B cell (primary cell): Measurements from ENCODE around the gene BLOC1S5. TPM values are rescaled to one million over a fixed set of nuclear protein-coding genes. Genes with fewer than 3 reads are reported as not detected.

ENCODE experiments used
- ATAC-seq: fragments of 200-7000 bp; cut with Tn5 transposase; one replicate; pipeline ENCODE4 v1.10.0; 2021; ENCODE audit warnings: low read depth, mild to moderate bottlenecking, moderate number of reproducible peaks, moderate library complexity
- CTCF ChIA-PET: fragments of 350-600 bp; sonication (Branson Sonifier 250); formaldehyde crosslinking; loops from one replicate; lab custom pipeline; 2021; ENCODE audit warnings: antibody characterized with exemption, inconsistent platforms; lab: Charles Lee
- POLR2A ChIA-PET: fragments of 350-600 bp; sonication (Branson Sonifier 250); formaldehyde crosslinking; loops from one replicate; lab custom pipeline; 2021; ENCODE audit warnings: antibody characterized with exemption; lab: Charles Lee
- DNase-seq: peaks from one replicate; pipeline ENCODE4 v3.0.0; 2013
- H2AFZ ChIP-seq: 2 replicates; pipeline ENCODE4 v1.6.1; 2012; ENCODE audit warnings: mild to moderate bottlenecking, low read depth, low read length; ENCODE audit not compliant: insufficient read depth, poor library complexity, severe bottlenecking
- H3K27ac ChIP-seq, 2 donors: 1 replicate in 1 of 2; 2 replicates in 1 of 2; pipeline ENCODE4 v1.5.1; 2012 to 2013; ENCODE audit warnings: low read length in 2 of 2, mild to moderate bottlenecking in 2 of 2, moderate library complexity in 1 of 2
- H3K27me3 ChIP-seq, 4 experiments: fragments of 200-600 bp in 1 of 4; sonication (generic) in 1 of 4; replicated peaks in 1 of 4; 1 replicate in 2 of 4; 2 replicates in 2 of 4; pipeline versions ENCODE4 v1.6.1 to v1.7.0; 2013 to 2016; ENCODE audit warnings: low read length in 3 of 4, mild to moderate bottlenecking in 2 of 4, mixed read lengths in 1 of 4, moderate library complexity in 1 of 4; ENCODE audit not compliant: insufficient read depth in 4 of 4, control insufficient read depth in 3 of 4; ENCODE audit errors: control extremely low read depth in 1 of 4
- H3K36me3 ChIP-seq, 2 experiments: replicated peaks in 1 of 2; 1 replicate in 1 of 2; 2 replicates in 1 of 2; pipeline versions ENCODE4 v1.6.1 to v1.7.1; 2013; ENCODE audit warnings: low read length in 1 of 2; ENCODE audit not compliant: insufficient read depth in 2 of 2, control insufficient read depth in 1 of 2; ENCODE audit errors: control extremely low read depth in 1 of 2, extremely low read depth in 1 of 2
- H3K4me1 ChIP-seq, 2 donors: fragments of 200-600 bp in 1 of 2; sonication (generic) in 1 of 2; 1 replicate in 1 of 2; 2 replicates in 1 of 2; pipeline versions ENCODE4 v1.5.1 to v1.6.1; 2013 to 2017; ENCODE audit warnings: low read length in 2 of 2; ENCODE audit not compliant: control insufficient read depth in 2 of 2, insufficient read depth in 2 of 2
- H3K4me2 ChIP-seq: replicated peaks from 2 replicates; pipeline ENCODE3; 2012; ENCODE audit warnings: mild to moderate bottlenecking, low read depth, low read length; ENCODE audit not compliant: poor library complexity, severe bottlenecking
- H3K4me3 ChIP-seq, 5 experiments: fragments of 200-600 bp in 1 of 5; sonication (generic) in 1 of 5; 1 replicate in 3 of 5; 2 replicates in 2 of 5; pipeline versions ENCODE4 v1.5.1 to v1.7.0; 2011 to 2016; ENCODE audit warnings: low read length in 4 of 5, mild to moderate bottlenecking in 4 of 5, low read depth in 2 of 5, control low read depth in 1 of 5, moderate library complexity in 1 of 5; ENCODE audit not compliant: insufficient read depth in 1 of 5; ENCODE audit errors: control extremely low read depth in 1 of 5, extremely low read depth in 1 of 5
- H3K79me2 ChIP-seq: fragments of 200-600 bp; sonication (generic); one replicate; pipeline ENCODE4 v1.6.0; 2016; ENCODE audit warnings: low read length; ENCODE audit not compliant: control insufficient read depth, insufficient read depth
- H3K9ac ChIP-seq: fragments of 200-600 bp; sonication (generic); 2 replicates; pipeline ENCODE4 v1.6.1; 2017; ENCODE audit warnings: mild to moderate bottlenecking, low read length, moderate library complexity
- H3K9me3 ChIP-seq, 3 donors: one replicate each; pipeline versions ENCODE4 v1.6.1 to v1.7.1; 2013; ENCODE audit warnings: low read length in 2 of 3; ENCODE audit not compliant: control insufficient read depth in 2 of 3, insufficient read depth in 1 of 3; ENCODE audit errors: control extremely low read depth in 1 of 3
- H4K20me1 ChIP-seq: 2 replicates; pipeline ENCODE4 v1.6.0; 2012; ENCODE audit warnings: mild to moderate bottlenecking, low read length; ENCODE audit not compliant: insufficient read depth, control insufficient read depth, poor library complexity, severe bottlenecking
- H3K27ac Mint-ChIP-seq: one replicate; pipeline ENCODE4 v1.8.0; 2021; ENCODE audit warnings: mixed read lengths
- H3K27me3 Mint-ChIP-seq: one replicate; pipeline ENCODE4 v1.8.0; 2021; ENCODE audit warnings: mixed read lengths
- H3K4me1 Mint-ChIP-seq: one replicate; pipeline ENCODE4 v1.8.0; 2021; ENCODE audit warnings: mixed read lengths
- H3K4me3 Mint-ChIP-seq: one replicate; pipeline ENCODE4 v1.8.0; 2021; ENCODE audit warnings: mixed read lengths
- H3K9me3 Mint-ChIP-seq: one replicate; pipeline ENCODE4 v1.8.0; 2022; ENCODE audit warnings: mixed read lengths; ENCODE audit not compliant: insufficient read depth
- EZH2 ChIP-seq: IDR thresholded peaks from 2 replicates; pipeline ENCODE4 v1.6.1; 2012; ENCODE audit warnings: borderline replicate concordance, low read depth, mild to moderate bottlenecking, moderate library complexity, low read length; ENCODE audit not compliant: insufficient read depth, poor library complexity, severe bottlenecking
- WGBS: methylation state at CpG from one replicate; pipeline ENCODE4 v1.1.5; 2013; ENCODE audit warnings: missing lambda C conversion rate; ENCODE audit not compliant: insufficient coverage; 5-methylcytosine and 5-hydroxymethylcytosine counted together
- intact Hi-C: fragments of 100-400 bp; cut with micrococcal nuclease; formaldehyde crosslinking; loops from one replicate; pipeline ENCODE4 v1.10.0; 2022
- polyA plus RNA-seq: library from polyadenylated mRNA; depleted of rRNA; stranded (reverse); fragments of >200 nt; gene quantifications from 2 replicates; pipeline ENCODE4 v1.2.3, GENCODE V29; 2012
- total RNA-seq, 2 donors: library from RNA; stranded (reverse); fragments of 120-200 nt in 1 of 2; gene quantifications; 1 replicate in 1 of 2; 2 replicates in 1 of 2; pipeline versions ENCODE4 v1.2.3 to v1.2.4, GENCODE V29; 2013 to 2022
- TF ChIP-seq, protein P1 (sequence below): fragments of 200-600 bp; IDR thresholded peaks from one replicate; pipeline ENCODE4 v1.8.0; 2022; ENCODE audit warnings: antibody characterized with exemption, mild to moderate bottlenecking

BLOC1S5 gene
- total and polyA plus RNA-seq, 2 donors (not counting 1 experiment from before 2014, with no cell fraction given): 5.2 to 18.8 TPM

DNA sequence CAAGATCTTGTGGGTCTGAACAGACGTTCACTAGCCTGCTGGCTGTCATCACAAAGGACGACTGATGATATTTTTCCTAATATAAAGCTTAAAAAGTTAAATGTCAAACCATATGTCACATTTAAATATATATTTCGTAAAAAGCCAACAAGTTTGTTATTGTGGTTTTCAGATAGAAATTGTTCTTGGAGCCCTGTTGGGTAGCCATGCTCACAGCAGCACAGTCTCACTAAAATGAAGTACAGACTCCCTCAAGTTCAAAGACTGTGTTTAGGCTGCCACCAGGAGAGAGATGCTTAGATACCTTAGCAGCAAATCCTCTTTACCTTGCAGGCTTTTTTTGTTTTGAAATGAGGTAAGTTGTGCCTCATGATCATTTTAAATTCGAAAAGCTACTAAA is 20.4 kb upstream of the BLOC1S5 start:
- H3K27ac Mint-ChIP-seq: no peak overlapping the region
- no CpG with 5 or more reads among the region's 4 CpGs for WGBS
- H3K4me1 Mint-ChIP-seq: no peaks in the 10 kb centered on the region
- intact Hi-C loops: no loop called here
- Histone ChIP-seq H3K27ac (no peak overlapping the region), H3K79me2 (peaks cover 5% of the 10 kb centered on the region), H4K20me1 (no peaks in the 10 kb centered on the region), H3K36me3 (peaks cover 11 to 47% of the 10 kb centered on the region in 2 experiments), H3K9me3 (peaks cover 0 to 5% (median 0%) of the 10 kb centered on the region in 3 donors), H3K4me2 (no peak overlapping the region), H3K4me3 (no peak overlapping the region), H2AFZ (no peak overlapping the region), H3K27me3 (no peaks in the 10 kb centered on the region), H3K9ac (no peak overlapping the region), H3K4me1 (no peaks in the 10 kb centered on the region)
- no peaks in the 10 kb centered on the region for H3K27me3 Mint-ChIP-seq
- H3K9me3 Mint-ChIP-seq: peaks cover 5% of the 10 kb centered on the region
- DNase-seq: no peak
- TF ChIP-seq, protein P1, sequence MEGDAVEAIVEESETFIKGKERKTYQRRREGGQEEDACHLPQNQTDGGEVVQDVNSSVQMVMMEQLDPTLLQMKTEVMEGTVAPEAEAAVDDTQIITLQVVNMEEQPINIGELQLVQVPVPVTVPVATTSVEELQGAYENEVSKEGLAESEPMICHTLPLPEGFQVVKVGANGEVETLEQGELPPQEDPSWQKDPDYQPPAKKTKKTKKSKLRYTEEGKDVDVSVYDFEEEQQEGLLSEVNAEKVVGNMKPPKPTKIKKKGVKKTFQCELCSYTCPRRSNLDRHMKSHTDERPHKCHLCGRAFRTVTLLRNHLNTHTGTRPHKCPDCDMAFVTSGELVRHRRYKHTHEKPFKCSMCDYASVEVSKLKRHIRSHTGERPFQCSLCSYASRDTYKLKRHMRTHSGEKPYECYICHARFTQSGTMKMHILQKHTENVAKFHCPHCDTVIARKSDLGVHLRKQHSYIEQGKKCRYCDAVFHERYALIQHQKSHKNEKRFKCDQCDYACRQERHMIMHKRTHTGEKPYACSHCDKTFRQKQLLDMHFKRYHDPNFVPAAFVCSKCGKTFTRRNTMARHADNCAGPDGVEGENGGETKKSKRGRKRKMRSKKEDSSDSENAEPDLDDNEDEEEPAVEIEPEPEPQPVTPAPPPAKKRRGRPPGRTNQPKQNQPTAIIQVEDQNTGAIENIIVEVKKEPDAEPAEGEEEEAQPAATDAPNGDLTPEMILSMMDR: no peak
- TF ChIP-seq EZH2: no peak
- no peak for ATAC-seq
- no peak overlapping the region for H3K4me3 Mint-ChIP-seq
- POLR2A ChIA-PET: no interaction called here
- CTCF ChIA-PET: no interaction called here

DNA sequence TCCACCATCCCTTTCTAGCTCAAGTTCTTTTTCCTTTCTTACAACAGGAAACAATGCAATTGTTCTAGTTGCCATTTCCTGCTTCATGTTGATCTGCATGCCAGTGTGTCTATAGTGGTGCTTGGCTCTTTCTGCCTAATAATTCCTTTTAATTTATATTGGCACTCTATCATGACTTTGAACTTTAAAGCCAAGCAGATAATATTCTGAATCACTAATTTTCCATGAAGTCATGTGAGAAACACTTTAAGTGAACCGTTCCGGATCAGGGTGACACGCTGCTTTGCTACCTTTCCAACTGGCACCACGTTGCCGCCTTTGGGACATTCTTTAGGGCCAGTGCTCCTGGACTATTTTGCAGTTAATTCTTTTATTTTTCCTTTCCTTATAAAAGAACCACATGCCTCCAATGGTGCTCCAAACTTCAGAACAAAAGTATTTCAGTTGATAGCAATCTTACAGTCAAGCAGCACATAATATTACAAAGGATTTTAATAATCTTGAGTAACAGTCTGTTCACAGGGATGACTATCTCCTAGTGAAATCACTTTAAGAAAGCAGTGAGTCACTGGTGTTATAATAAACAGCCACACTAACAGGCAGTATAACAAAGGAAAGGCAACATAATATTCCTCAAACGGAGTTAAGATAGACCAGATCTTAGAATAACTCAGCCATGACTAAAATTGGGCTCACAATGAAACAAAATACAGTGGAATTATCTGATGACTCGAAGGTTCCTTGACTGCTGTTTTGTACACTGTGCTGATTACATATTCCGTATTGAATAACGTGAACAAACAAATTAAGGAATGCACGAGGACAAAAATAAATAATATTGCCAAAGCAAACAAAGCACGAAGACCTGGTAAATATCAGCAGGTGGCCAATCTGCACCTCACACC is 19.0 kb upstream of the BLOC1S5 start:
- H3K27me3 Mint-ChIP-seq: no peaks in the 10 kb centered on the region
- Histone ChIP-seq H3K9ac (no peak overlapping the region), H3K79me2 (peaks cover 4% of the 10 kb centered on the region), H3K27ac (no peak overlapping the region), H3K4me1 (no peaks in the 10 kb centered on the region), H2AFZ (no peak overlapping the region), H3K27me3 (no peaks in the 10 kb centered on the region), H3K36me3 (peaks cover 2 to 33% of the 10 kb centered on the region in 2 experiments), H3K4me2 (no peak overlapping the region), H4K20me1 (no peaks in the 10 kb centered on the region), H3K9me3 (no peaks in the 10 kb centered on the region), H3K4me3 (no peak overlapping the region)
- no peak for TF ChIP-seq EZH2
- TF ChIP-seq, protein P1: no peak
- POLR2A ChIA-PET: no interaction called here
- CTCF ChIA-PET: no interaction called here
- intact Hi-C loops: no loop called here
- H3K27ac Mint-ChIP-seq: no peak overlapping the region
- ATAC-seq: no peak
- H3K9me3 Mint-ChIP-seq: peaks cover 3% of the 10 kb centered on the region
- no peak overlapping the region for H3K4me3 Mint-ChIP-seq
- no peaks in the 10 kb centered on the region for H3K4me1 Mint-ChIP-seq
- WGBS: 90% methylated on average over 6 of the region's 11 CpGs
- DNase-seq: no peak
